GM21576 (cell line): Measurements from ENCODE around the gene FRMPD1.
A peak's percentile ranks its signal among the peaks of the same experiment; 100 is the strongest.

Experiments
- ATAC-seq: cut with Tn5 transposase; IDR thresholded peaks from one replicate; pipeline ENCODE4 v1.9.1; 2021; ENCODE audit warnings: mild to moderate bottlenecking, moderate library complexity; ENCODE audit not compliant: unreplicated experiment

Gene FRMPD1

DNA sequence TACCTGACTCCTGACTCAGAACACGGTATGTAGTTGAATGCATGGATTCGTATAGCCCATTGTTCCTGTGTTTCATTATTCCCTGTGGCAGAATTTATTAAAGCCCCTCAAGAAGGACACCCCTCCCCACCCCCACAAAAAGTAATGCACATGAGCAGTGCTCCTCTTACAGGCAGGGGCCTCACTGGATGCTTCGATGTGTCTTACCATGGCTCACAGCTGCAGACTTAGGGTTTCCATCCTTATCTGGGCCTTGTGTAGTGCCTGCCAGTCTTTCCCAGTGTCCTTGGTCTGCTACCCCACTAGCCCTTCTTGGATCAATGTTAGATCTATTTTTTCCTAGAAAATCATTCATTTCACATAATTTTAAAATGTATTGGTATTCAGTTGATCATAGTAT is 119.2 kb downstream of the FRMPD1 start:
- ATAC-seq, result no peak

DNA sequence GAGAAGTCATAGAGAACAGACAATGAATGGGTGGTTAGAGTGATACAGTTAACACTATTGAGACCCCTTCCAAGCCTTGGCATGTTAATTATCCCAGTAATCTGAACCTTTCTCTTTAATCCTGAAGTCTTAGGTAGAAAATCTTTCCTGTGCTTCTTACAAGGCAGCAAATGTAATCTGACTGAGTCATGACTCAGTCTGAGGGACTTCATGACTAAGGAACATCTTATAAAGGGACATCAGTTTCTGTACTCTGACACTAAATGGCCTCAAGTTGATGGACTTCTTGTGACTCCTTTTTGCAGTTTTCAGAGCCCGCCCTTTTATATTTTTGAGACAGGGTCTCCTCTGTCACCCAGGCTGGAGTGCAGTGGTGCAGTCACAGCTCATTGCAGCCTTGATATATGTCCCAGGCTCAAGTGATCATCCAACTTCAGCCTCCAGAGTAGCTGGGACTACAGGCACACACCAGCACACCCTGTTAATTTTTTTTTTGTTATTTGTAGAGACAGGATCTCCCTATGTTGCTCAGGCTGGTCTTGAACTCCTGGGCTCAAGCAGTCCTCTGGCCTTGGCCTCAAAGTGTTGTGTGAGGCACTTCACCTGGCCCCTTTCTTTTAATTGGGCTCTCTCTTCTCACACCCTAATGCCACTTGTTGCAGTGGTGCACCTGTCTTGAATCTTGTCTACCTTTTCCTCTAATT is 124.6 kb downstream of the FRMPD1 start:
- ATAC-seq, result no peak

DNA sequence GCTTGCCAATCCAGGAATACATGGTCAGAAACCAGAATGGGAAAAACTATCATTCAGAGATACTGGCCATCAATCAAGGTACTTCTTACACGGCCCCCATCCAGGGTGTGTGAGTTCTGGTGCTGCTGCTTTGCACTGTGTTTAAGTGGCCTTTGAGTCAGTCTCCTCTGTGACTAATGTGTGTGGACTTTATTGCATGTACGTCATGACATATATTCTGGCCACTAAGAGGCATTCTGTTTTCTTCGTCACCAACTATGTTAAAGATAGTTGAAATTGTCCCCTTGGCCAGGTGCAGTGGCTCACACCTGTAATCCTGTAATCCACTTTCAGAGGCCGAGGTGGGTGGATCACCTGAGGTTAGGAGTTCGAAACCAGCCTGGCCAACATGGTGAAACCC is 125.6 kb downstream of the FRMPD1 start:
- no peak for ATAC-seq

DNA sequence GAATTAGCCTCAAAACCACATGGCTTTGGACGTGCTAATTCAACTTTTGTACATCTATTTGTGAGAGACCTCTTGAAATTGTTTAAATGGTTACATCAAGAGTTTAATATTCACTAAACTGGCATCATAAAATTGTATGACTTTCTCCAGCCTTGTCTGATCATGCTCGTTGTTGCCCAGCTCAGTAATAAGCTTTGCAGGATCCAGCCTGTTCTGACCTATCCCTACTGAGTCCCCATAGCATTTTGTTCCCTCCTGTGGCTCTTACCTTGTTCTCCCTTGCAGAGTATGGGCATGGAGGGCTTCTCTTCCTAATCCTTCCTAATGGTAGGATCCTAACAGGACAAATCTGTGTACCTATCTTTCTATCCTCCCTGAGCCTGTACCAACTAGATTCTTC is 127.8 kb downstream of the FRMPD1 start:
- no peak for ATAC-seq

DNA sequence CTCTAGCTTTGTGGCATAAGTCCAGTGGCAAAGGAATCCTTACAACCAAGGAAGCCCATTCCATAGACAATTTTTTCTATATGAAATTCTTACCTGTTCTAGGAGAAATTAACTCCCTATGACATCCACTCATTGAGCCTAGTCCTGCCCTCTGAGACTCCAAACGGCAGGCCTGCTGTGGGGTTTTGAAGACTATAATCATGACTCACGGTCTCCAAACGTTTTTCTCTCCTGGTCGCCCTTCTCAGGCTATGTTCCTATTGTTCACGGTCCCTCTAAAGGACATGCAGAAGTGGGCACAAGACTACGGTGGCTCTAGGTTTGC is 133.5 kb downstream of the FRMPD1 start:
- no peak for ATAC-seq

DNA sequence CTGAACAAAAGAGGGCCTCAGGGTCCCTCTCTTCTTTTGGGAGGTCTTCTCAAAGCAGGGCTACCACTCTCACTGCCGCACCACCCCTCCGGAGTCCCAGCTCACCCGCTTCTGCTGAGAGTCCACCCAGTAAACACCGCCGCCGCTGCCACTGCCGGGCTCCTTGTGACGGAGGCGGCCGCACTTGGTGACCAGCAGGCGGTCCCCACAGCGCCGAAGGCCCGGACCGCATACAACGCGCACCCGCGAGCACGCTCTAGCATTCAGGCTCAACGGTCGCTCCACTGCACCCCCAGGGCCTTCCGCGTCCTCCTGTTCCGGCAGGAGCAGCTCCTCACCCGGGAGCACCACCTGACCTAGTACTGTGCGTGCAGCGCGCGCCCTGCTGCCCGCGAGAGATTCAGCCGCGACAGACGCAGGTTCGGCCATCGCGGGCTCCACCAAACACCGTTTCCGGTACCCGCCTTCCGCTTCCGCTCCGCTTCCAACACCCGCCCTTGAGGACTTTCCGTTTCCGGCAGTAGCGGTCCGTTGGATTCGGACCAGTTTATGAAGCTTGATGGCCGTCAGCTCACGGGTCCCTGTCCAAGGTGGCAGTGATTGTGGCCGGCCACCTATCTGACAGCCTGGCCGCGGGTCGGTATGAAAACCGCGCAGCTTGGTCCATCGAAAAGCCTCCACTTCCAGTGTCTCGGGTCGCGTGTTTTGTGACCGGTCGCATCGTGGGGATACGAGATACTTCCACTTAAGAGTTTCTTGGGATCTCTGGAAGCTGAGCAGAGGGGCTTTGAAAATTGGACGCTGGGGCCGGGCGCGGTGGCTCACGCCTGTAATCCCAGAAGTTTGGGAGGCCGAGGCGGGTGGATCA is 134.1 kb downstream of the FRMPD1 start, which contains the start of gene EXOSC3:
EXOSC3 (minus strand) TSS at position 449 of the 868 bp plus-strand sequence; CDS start at position 429, 20 bp downstream.
- peak; percentile 86 for ATAC-seq

DNA sequence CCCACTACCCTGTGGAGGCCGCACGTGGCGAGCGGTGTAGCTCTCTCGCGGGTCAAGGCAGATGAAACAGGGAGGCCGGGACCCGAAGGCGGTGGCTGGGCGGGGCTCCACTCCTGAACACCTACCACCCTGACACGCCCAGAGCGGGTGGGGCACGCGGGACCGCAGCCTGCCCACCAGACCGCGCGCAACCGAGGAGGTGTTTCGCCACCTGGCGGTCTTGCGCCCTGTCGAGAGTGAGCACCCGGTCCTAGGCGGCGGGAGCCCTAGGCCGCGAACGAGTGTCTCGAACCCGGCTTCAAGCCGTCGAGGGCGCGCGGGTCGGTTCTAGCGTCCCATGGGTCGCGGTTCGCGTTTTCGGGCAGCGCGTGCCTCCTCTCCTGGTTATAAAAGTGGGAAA is 136.3 kb downstream of the FRMPD1 start:
- ATAC-seq, result no peak

DNA sequence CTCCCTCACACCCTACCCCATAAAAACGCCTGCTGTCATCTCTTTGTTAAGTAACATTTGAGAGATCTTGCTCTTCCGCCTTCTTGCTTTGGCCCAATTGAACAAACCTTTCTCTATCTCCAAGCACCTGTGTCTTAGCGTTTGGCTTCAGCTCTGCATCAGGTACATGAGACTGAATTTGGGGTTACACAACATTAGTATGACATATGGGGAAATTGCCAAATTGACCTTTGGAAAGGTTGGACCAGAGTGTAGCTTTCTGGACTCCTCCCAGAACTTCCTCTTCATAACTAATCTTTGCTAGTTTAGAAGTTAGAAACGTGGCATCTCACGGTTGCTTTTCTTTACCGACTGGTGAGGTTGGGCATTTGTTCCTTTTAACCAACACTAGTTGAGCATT is 137.6 kb downstream of the FRMPD1 start:
- ATAC-seq, result no peak

DNA sequence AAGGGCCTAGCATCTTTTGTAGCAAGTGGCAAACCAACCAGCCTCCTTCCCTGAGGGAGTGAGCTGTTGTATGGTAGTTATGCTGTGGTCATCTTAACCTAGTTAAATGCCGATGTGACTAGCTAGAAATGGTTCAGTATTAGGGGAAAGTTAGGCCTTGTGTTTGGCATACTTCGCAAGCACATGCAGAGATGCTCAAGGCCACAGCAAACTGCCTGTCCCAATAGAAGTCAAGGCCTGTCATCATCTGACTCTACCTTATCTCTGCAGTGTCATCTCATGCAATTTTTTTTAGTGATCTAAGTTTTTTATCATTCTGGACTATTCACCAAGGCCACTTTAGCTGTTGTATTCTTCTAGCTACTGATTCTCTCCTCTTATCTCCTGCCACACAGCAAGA is 139.3 kb downstream of the FRMPD1 start:
- no peak for ATAC-seq

DNA sequence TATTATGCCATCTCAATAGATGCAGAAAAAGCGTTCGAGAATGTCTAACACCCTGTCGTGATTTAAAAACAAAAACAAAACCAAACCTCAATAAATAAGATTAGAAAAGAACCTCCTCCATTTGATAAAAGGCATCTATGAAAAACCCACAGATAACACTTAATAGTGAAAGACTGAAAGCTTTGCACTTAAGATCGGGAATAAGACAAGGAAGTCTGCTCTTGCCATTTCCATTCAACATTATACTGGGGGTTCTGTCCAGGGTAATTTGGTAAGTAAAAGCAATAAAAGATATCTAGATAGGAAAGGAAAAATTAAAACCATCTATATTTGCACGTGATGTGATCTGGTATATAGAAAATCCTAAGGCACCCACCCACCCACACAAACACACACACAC is 141.4 kb downstream of the FRMPD1 start:
- no peak for ATAC-seq

DNA sequence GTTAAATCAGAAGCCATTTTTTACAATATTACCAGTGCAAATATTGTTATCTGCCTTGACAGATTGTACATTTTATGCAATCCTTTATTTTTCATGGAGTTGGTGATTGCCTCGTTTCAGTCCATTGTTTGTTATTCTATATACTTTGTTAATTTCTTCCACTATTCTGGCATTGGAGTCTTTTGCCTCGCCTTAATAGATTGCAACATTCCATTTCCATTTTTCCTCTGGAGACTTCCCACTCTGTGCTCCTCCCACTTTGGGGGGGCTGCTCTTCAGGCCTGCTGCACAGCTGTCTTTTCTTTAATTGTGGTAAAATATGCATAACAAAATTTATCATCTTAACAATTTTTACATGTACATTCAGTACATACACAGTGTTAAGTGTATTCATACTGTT is 145.5 kb downstream of the FRMPD1 start:
- no peak for ATAC-seq
